Omental fat pad (tissue), 4 donors: ENCODE data around the gene FAM13A. TPM values are rescaled to one million over a fixed set of nuclear protein-coding genes. Genes with fewer than 3 reads are reported as not detected.
"Not testable (repeated sequence)": the region's sequence is repeated elsewhere in the genome, so short reads cannot be mapped to it uniquely, and the experiment has no call there.

Source experiments
- ATAC-seq: fragments of 150-250 bp; one replicate; pipeline ENCODE4 v1.9.1; 2016; ENCODE audit warnings: mild to moderate bottlenecking, moderate library complexity; ENCODE audit not compliant: low FRiP score
- DNase-seq: peaks from one replicate; pipeline ENCODE4 v3.0.0-alpha.2; 2019; ENCODE audit warnings: low spot score
- CTCF ChIP-seq, 3 donors: fragments of 450-650 bp; IDR thresholded peaks; one replicate each; pipeline ENCODE4 v1.5.1; 2016 to 2017; ENCODE audit warnings: antibody characterized with exemption in 3 of 3, mild to moderate bottlenecking in 3 of 3, moderate library complexity in 2 of 3
- total RNA-seq, 4 donors: library from RNA; depleted of rRNA; stranded (reverse); fragments of >200 nt; gene quantifications; one replicate each; pipeline ENCODE4 v1.1.0, GENCODE V29; 2016

The FAM13A gene
- total RNA-seq, 4 donors from 2014 or later: 48.5 to 84.2 (median 51.2) TPM

- TF ChIP-seq CTCF (IDR thresholded peaks at IDR 0.05): no peak
- no peak for DNase-seq
- no peak for ATAC-seq
These were observed 149.5 kb downstream of the FAM13A start for GRCh38 chr4:88907478-88907877.

GRCh38 chr4:88904240-88904639 lies 152.7 kb downstream of the FAM13A start:
- ATAC-seq, DNase-seq: not testable (repeated sequence)

- TF ChIP-seq CTCF (IDR thresholded peaks at IDR 0.05): no peak
- ATAC-seq (no peak), DNase-seq (no peak)
These were observed 156.6 kb downstream of the FAM13A start for GRCh38 chr4:88900432-88900831.

- no peak for TF ChIP-seq CTCF (IDR thresholded peaks at IDR 0.05)
- DNase-seq (no peak), ATAC-seq (no peak)
These were observed 159.2 kb downstream of the FAM13A start for GRCh38 chr4:88897752-88898151.

- ATAC-seq (no peak), DNase-seq (no peak)
- no peak for TF ChIP-seq CTCF (IDR thresholded peaks at IDR 0.05)
These were observed 159.8 kb downstream of the FAM13A start for GRCh38 chr4:88897180-88897579.

GRCh38 chr4:88893961-88894360 lies 163.0 kb downstream of the FAM13A start:
- no peak for TF ChIP-seq CTCF (IDR thresholded peaks at IDR 0.05)
- no peak for DNase-seq
- no peak for ATAC-seq

GRCh38 chr4:88892646-88893045 lies 164.3 kb downstream of the FAM13A start:
- TF ChIP-seq CTCF (IDR thresholded peaks at IDR 0.05): no peak
- no peak for ATAC-seq
- no peak for DNase-seq

- ATAC-seq: no peak
- no peak for DNase-seq
- no peak for TF ChIP-seq CTCF (IDR thresholded peaks at IDR 0.05)
These were observed 165.3 kb downstream of the FAM13A start for GRCh38 chr4:88891636-88892035.

GRCh38 chr4:88887409-88887808 lies 169.6 kb downstream of the FAM13A start:
- DNase-seq, ATAC-seq: not testable (repeated sequence)
